Activated CD8-positive, alpha-beta T cell treated with anti-CD3 and anti-CD28 coated beads for 36 hours (primary cell): ENCODE results near the gene MTHFD2. TPM values are rescaled to one million over a fixed set of nuclear protein-coding genes. Genes with fewer than 3 reads are reported as not detected.

Source experiments
- ATAC-seq: fragments of 200-7000 bp; cut with Tn5 transposase; one replicate; pipeline ENCODE4 v1.10.0; 2021; ENCODE audit warnings: mild to moderate bottlenecking, moderate library complexity
- CTCF ChIA-PET: fragments of 350-600 bp; sonication (Branson Sonifier 250); formaldehyde crosslinking; loops from one replicate; lab custom pipeline; 2021; ENCODE audit warnings: antibody characterized with exemption; lab: Charles Lee
- POLR2A ChIA-PET: fragments of 350-600 bp; sonication (Branson Sonifier 250); formaldehyde crosslinking; loops from one replicate; lab custom pipeline; 2021; ENCODE audit warnings: antibody characterized with exemption; lab: Charles Lee
- DNase-seq: peaks from one replicate; pipeline ENCODE4 v3.0.0-alpha.2; 2020
- H3K27ac Mint-ChIP-seq: one replicate; pipeline ENCODE4 v1.8.0; 2021; ENCODE audit warnings: mild to moderate bottlenecking, mixed read lengths
- H3K27me3 Mint-ChIP-seq: one replicate; pipeline ENCODE4 v1.8.0; 2021; ENCODE audit warnings: mixed read lengths
- H3K36me3 Mint-ChIP-seq: one replicate; pipeline ENCODE4 v1.8.0; 2021; ENCODE audit warnings: low read depth, mixed read lengths
- H3K4me1 Mint-ChIP-seq: one replicate; pipeline ENCODE4 v1.8.0; 2021; ENCODE audit warnings: low read depth, mixed read lengths
- H3K4me3 Mint-ChIP-seq: one replicate; pipeline ENCODE4 v1.8.0; 2021; ENCODE audit warnings: mild to moderate bottlenecking, moderate library complexity, mixed read lengths
- H3K9me3 Mint-ChIP-seq: one replicate; pipeline ENCODE4 v1.8.0; 2021; ENCODE audit warnings: mixed read lengths
- CTCF ChIP-seq: fragments of 200-600 bp; IDR thresholded peaks from one replicate; pipeline ENCODE4 v1.8.0; 2022; ENCODE audit warnings: antibody characterized with exemption, mild to moderate bottlenecking
- intact Hi-C: fragments of 100-400 bp; cut with micrococcal nuclease; formaldehyde crosslinking; loops from one replicate; pipeline ENCODE4 v1.10.0; 2022
- total RNA-seq, 2 experiments: library from RNA; stranded (reverse); gene quantifications; one replicate each; pipeline ENCODE4 v1.2.3, GENCODE V29; 2021

The MTHFD2 gene
- total RNA-seq, 2 experiments from 2014 or later: 348 to 361 TPM

- Mint-ChIP-seq H3K9me3 (no peaks in the 10 kb centered on the region), H3K4me3 (peak overlapping the region; percentile 87), H3K27ac (peak overlapping the region; percentile 98), H3K36me3 (peaks cover 47% of the 10 kb centered on the region), H3K4me1 (peaks cover 42% of the 10 kb centered on the region), H3K27me3 (peaks cover 2% of the 10 kb centered on the region)
- ChIA-PET POLR2A (interaction anchor here (0.8 to 6.2 kb wide), 24 partner anchors 7 to 966 kb away, joined by 3 to 160 read pairs (median 5); partner anchors contain the start of genes BOLA3, CCDC142, MOB1A and MRPL53), CTCF (interaction anchor here (0.7 to 6.8 kb wide), 6 partner anchors 8 to 372 kb away, joined by 3 to 67 read pairs (median 4); partner anchors contain the start of genes MOB1A and STAMBP)
- ATAC-seq: no peak
- DNase-seq: peak; percentile 24
- intact Hi-C loops: no loop called here
- peak; percentile 5 for TF ChIP-seq CTCF
Observed at GRCh38 chr2:74199275-74199701, 873 bp downstream of the MTHFD2 start.

GRCh38 chr2:74199871-74200305, 1.5 kb downstream of the MTHFD2 start:
- POLR2A ChIA-PET: interaction anchor here (0.7 to 6.2 kb wide), 17 partner anchors 7 to 967 kb away, joined by 3 to 160 read pairs (median 5); partner anchors contain the start of genes BOLA3, MOB1A, MRPL53 and PRADC1
- no peak for ATAC-seq
- Mint-ChIP-seq H3K27ac (peak overlapping the region; percentile 98), H3K4me1 (peaks cover 47% of the 10 kb centered on the region), H3K36me3 (peaks cover 52% of the 10 kb centered on the region), H3K27me3 (no peaks in the 10 kb centered on the region), H3K9me3 (no peaks in the 10 kb centered on the region), H3K4me3 (peak overlapping the region; percentile 87)
- peak; percentile 31 for DNase-seq
- intact Hi-C loops: no loop called here
- CTCF ChIA-PET: interaction anchor here (0.7 to 6.8 kb wide), 5 partner anchors 19 to 373 kb away, joined by 3 to 67 read pairs (median 5); partner anchors contain the start of genes MOB1A and STAMBP
- no peak for TF ChIP-seq CTCF

- intact Hi-C loops: no loop called here
- Mint-ChIP-seq H3K27ac (peak overlapping the region; percentile 98), H3K4me1 (peaks cover 60% of the 10 kb centered on the region), H3K4me3 (peak overlapping the region; percentile 87), H3K27me3 (no peaks in the 10 kb centered on the region), H3K36me3 (peaks cover 64% of the 10 kb centered on the region), H3K9me3 (no peaks in the 10 kb centered on the region)
- ChIA-PET POLR2A (interaction anchor here (0.7 to 6.2 kb wide), 7 partner anchors 13 to 373 kb away, joined by 3 to 160 read pairs (median 5); partner anchors contain the start of genes BOLA3 and MOB1A), CTCF (interaction anchor here (0.6 to 6.8 kb wide), 3 partner anchors 9 to 48 kb away, joined by 3 to 67 read pairs (median 5); partner anchors contain the start of gene MOB1A)
- no peak for TF ChIP-seq CTCF
- DNase-seq: no peak
- ATAC-seq: no peak
Observed at GRCh38 chr2:74201196-74201595, 2.8 kb downstream of the MTHFD2 start.

- Mint-ChIP-seq H3K4me1 (peaks cover 64% of the 10 kb centered on the region), H3K4me3 (peak overlapping the region; percentile 87), H3K9me3 (no peaks in the 10 kb centered on the region), H3K27me3 (no peaks in the 10 kb centered on the region), H3K27ac (no peak overlapping the region), H3K36me3 (peaks cover 68% of the 10 kb centered on the region)
- no peak for TF ChIP-seq CTCF
- CTCF ChIA-PET: interaction anchor here (0.6 to 6.8 kb wide), 2 partner anchors 8 to 21 kb away, joined by 3 to 67 read pairs; partner anchors contain the start of gene MOB1A
- ATAC-seq (no peak), DNase-seq (no peak)
- intact Hi-C loops: no loop called here
- POLR2A ChIA-PET: interaction anchor here (0.7 to 6.2 kb wide), 6 partner anchors 13 to 374 kb away, joined by 3 to 160 read pairs (median 4); partner anchors contain the start of gene MOB1A
Observed at GRCh38 chr2:74201596-74201995, 3.2 kb downstream of the MTHFD2 start.

GRCh38 chr2:74204436-74204835, 6.0 kb downstream of the MTHFD2 start:
- DNase-seq: no peak
- no peak for ATAC-seq
- no peaks in the 10 kb centered on the region for H3K9me3 Mint-ChIP-seq
- POLR2A ChIA-PET: interaction anchor here (0.5 to 4.2 kb wide), 6 partner anchors 10 to 718 kb away, joined by 3 to 37 read pairs (median 5); partner anchors contain the start of gene MOB1A
- H3K27me3 Mint-ChIP-seq: no peaks in the 10 kb centered on the region
- intact Hi-C loops: no loop called here
- H3K4me3 Mint-ChIP-seq: no peak overlapping the region
- peaks cover 84% of the 10 kb centered on the region for H3K36me3 Mint-ChIP-seq
- no peak for TF ChIP-seq CTCF
- H3K4me1 Mint-ChIP-seq: peaks cover 66% of the 10 kb centered on the region
- H3K27ac Mint-ChIP-seq: peak overlapping the region; percentile 97
- CTCF ChIA-PET: interaction anchor here (1.5 to 3.4 kb wide), 4 partner anchors 11 to 381 kb away, joined by 3 to 19 read pairs (median 14); partner anchors contain the start of gene MOB1A
